Gastrocnemius medialis (tissue), 4 donors: ENCODE data around the gene LRATD1. TPM values are rescaled to one million over a fixed set of nuclear protein-coding genes. Genes with fewer than 3 reads are reported as not detected.

ENCODE experiments used
- ATAC-seq, 2 donors: fragments of 150-250 bp; one replicate each; pipeline ENCODE4 v1.9.1; 2016
- DNase-seq, 2 donors: peaks; one replicate each; pipeline ENCODE4 v3.0.0-alpha.2; 2019
- H3K27ac ChIP-seq, 4 donors: fragments of 200-600 bp; sonication (generic); 1 replicate in 1 of 4; 2 replicates in 3 of 4; pipeline ENCODE4 v1.5.1; 2016 to 2018; ENCODE audit warnings: mild to moderate bottlenecking in 2 of 4, moderate library complexity in 1 of 4
- H3K27me3 ChIP-seq, 3 donors: fragments of 200-600 bp; sonication (generic) in 2 of 3; 1 replicate in 1 of 3; 2 replicates in 2 of 3; pipeline versions ENCODE4 v1.5.1 to v1.6.0; 2016 to 2019; ENCODE audit warnings: mild to moderate bottlenecking in 1 of 3, moderate library complexity in 1 of 3
- H3K36me3 ChIP-seq, 2 donors: fragments of 200-600 bp; sonication (generic) in 1 of 2; one replicate each; pipeline ENCODE4 v1.5.1; 2017 to 2018
- H3K4me1 ChIP-seq, 2 donors: fragments of 200-600 bp; sonication (generic) in 1 of 2; one replicate each; pipeline ENCODE4 v1.5.1; 2016 to 2017; ENCODE audit warnings: mild to moderate bottlenecking in 2 of 2
- H3K4me3 ChIP-seq, 4 donors: fragments of 200-600 bp; sonication (generic) in 3 of 4; 1 replicate in 1 of 4; 2 replicates in 3 of 4; pipeline ENCODE4 v1.5.1; 2016 to 2019; ENCODE audit warnings: mild to moderate bottlenecking in 2 of 4
- H3K9me3 ChIP-seq, 3 donors: fragments of 200-600 bp; sonication (generic) in 2 of 3; 1 replicate in 1 of 3; 2 replicates in 2 of 3; pipeline ENCODE4 v1.5.1; 2016 to 2019
- POLR2A ChIP-seq, 2 donors: fragments of 450-650 bp; IDR thresholded peaks; one replicate each; pipeline ENCODE4 v1.6.1; 2017; ENCODE audit warnings: antibody characterized with exemption in 2 of 2, mild to moderate bottlenecking in 2 of 2, moderate library complexity in 2 of 2
- in situ Hi-C, 4 donors: fragments of 200-750 bp; cut with MboI; loops; one replicate each; pipeline versions ENCODE4 v1.15.0 to v1.8.0; 2017; ENCODE audit warnings: low sequenced_read_pairs in 4 of 4
- intact Hi-C: fragments of 100-400 bp; cut with DNase I; formaldehyde crosslinking; loops from one replicate; pipeline ENCODE4 v1.15.1; 2023; ENCODE audit warnings: low total_unique reads
- total RNA-seq, 4 donors: library from RNA; depleted of rRNA; stranded (reverse); fragments of >200 nt; gene quantifications; one replicate each; pipeline versions ENCODE4 v1.1.0 to v1.2.3, GENCODE V29; 2016
- TF ChIP-seq, protein P1 (sequence below), 5 experiments: fragments of 450-650 bp in 3 of 5; fragments of 200-600 bp in 2 of 5; sonication (generic) in 2 of 5; IDR thresholded peaks in 4 of 5; conservative IDR thresholded peaks in 1 of 5; 1 replicate in 4 of 5; 2 replicates in 1 of 5; pipeline ENCODE4 v1.5.1; 2016 to 2019; ENCODE audit warnings: antibody characterized with exemption in 5 of 5, mild to moderate bottlenecking in 3 of 5, moderate library complexity in 3 of 5

LRATD1 gene
- total RNA-seq, 4 donors from 2014 or later, result 0.33 to 4.9 (median 0.86) TPM

GRCh38 chr2:14678761-14679160 is 46.2 kb downstream of the LRATD1 start:
- ATAC-seq, result peak in 1 of 2 donors; percentile 50

GRCh38 chr2:14681608-14682007 is 49.1 kb downstream of the LRATD1 start:
- intact Hi-C loops (no loop called here), in situ Hi-C loops (no loop called here)
- no peak for TF ChIP-seq POLR2A (IDR thresholded peaks at IDR 0.05)
- H3K9me3 ChIP-seq, result no peaks in the 10 kb centered on the region
- H3K27me3 ChIP-seq, result no peaks in the 10 kb centered on the region
- H3K4me3 ChIP-seq, result no peak overlapping the region
- ATAC-seq (no peak), DNase-seq (no peak)
- H3K27ac ChIP-seq, result no peak overlapping the region
- no peaks in the 10 kb centered on the region for H3K4me1 ChIP-seq
- no peaks in the 10 kb centered on the region for H3K36me3 ChIP-seq

More at GRCh38 chr2:14678761-14679160, 46.2 kb downstream of the LRATD1 start:
- TF ChIP-seq, protein P1, sequence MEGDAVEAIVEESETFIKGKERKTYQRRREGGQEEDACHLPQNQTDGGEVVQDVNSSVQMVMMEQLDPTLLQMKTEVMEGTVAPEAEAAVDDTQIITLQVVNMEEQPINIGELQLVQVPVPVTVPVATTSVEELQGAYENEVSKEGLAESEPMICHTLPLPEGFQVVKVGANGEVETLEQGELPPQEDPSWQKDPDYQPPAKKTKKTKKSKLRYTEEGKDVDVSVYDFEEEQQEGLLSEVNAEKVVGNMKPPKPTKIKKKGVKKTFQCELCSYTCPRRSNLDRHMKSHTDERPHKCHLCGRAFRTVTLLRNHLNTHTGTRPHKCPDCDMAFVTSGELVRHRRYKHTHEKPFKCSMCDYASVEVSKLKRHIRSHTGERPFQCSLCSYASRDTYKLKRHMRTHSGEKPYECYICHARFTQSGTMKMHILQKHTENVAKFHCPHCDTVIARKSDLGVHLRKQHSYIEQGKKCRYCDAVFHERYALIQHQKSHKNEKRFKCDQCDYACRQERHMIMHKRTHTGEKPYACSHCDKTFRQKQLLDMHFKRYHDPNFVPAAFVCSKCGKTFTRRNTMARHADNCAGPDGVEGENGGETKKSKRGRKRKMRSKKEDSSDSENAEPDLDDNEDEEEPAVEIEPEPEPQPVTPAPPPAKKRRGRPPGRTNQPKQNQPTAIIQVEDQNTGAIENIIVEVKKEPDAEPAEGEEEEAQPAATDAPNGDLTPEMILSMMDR (IDR thresholded peaks at IDR 0.05 in 4 of 5, conservative IDR thresholded peaks at IDR 0.05 in 1 of 5), result no peak
- TF ChIP-seq POLR2A (IDR thresholded peaks at IDR 0.05), result no peak
- Histone ChIP-seq H3K9me3 (no peaks in the 10 kb centered on the region), H3K4me3 (no peak overlapping the region), H3K4me1 (no peaks in the 10 kb centered on the region), H3K27me3 (no peaks in the 10 kb centered on the region), H3K36me3 (no peaks in the 10 kb centered on the region), H3K27ac (no peak overlapping the region)
- intact Hi-C loops, result no loop called here
- in situ Hi-C loops, result no loop called here
- no peak for DNase-seq
